ENCODE data around the gene IRF2BP1.
"Not testable (repeated sequence)": the region's sequence is repeated elsewhere in the genome, so short reads cannot be mapped to it uniquely, and the experiment has no call there.

Gene IRF2BP1

GRCh38 chr19:45881082-45881908, 4.6 kb downstream of the IRF2BP1 start:
- DNase-seq (ENCODE audit: low read depth in 2 of 2), result no peak

- no peak for DNase-seq (ENCODE audit: low read depth in 2 of 2)
These were observed 6.0 kb downstream of the IRF2BP1 start for GRCh38 chr19:45879971-45880370.

GRCh38 chr19:45879055-45879454, 6.9 kb downstream of the IRF2BP1 start:
- DNase-seq (ENCODE audit: low read depth in 2 of 2), result no peak

- DNase-seq (ENCODE audit: low read depth in 2 of 2), result no peak
These were observed 7.7 kb downstream of the IRF2BP1 start for GRCh38 chr19:45878043-45878794.

GRCh38 chr19:45876411-45877197, 9.3 kb downstream of the IRF2BP1 start:
- DNase-seq (ENCODE audit: low read depth in 2 of 2), result no peak

GRCh38 chr19:45876161-45876410, 9.9 kb downstream of the IRF2BP1 start:
- no peak for DNase-seq (ENCODE audit: low read depth in 2 of 2)

GRCh38 chr19:45874620-45874966, 11.3 kb downstream of the IRF2BP1 start:
- no peak for DNase-seq (ENCODE audit: low read depth in 2 of 2)

- no peak for DNase-seq (ENCODE audit: low read depth in 2 of 2)
These were observed 12.6 kb downstream of the IRF2BP1 start for GRCh38 chr19:45873219-45873772.

- DNase-seq (ENCODE audit: low read depth in 2 of 2), result no peak
These were observed 13.6 kb downstream of the IRF2BP1 start for GRCh38 chr19:45872095-45872919.

- no peak for DNase-seq (ENCODE audit: low read depth in 2 of 2)
These were observed 15.1 kb downstream of the IRF2BP1 start for GRCh38 chr19:45870798-45871197.

GRCh38 chr19:45867241-45867640, 18.7 kb downstream of the IRF2BP1 start:
- not testable (repeated sequence) for DNase-seq (ENCODE audit: low read depth in 2 of 2)

- DNase-seq (ENCODE audit: low read depth in 2 of 2), result no peak
These were observed 19.4 kb downstream of the IRF2BP1 start for GRCh38 chr19:45866400-45867176.

GRCh38 chr19:45865269-45865948, 20.5 kb downstream of the IRF2BP1 start:
- no peak for DNase-seq (ENCODE audit: low read depth in 2 of 2)

- no peak for DNase-seq (ENCODE audit: low read depth in 2 of 2)
These were observed 21.3 kb downstream of the IRF2BP1 start for GRCh38 chr19:45864629-45865082.

- DNase-seq (ENCODE audit: low read depth in 2 of 2), result no peak
These were observed 21.9 kb downstream of the IRF2BP1 start, which contains the start of gene FOXA3 for GRCh38 chr19:45863840-45864628. Gene FOXA3 (plus strand): TSS chr19:45864326. CDS start chr19:45864457, 131 bp downstream.

GRCh38 chr19:45863335-45863839, 22.6 kb downstream of the IRF2BP1 start:
- no peak for DNase-seq (ENCODE audit: low read depth in 2 of 2)

- DNase-seq (ENCODE audit: low read depth in 2 of 2), result peak; percentile 96 to 98
These were observed 23.2 kb downstream of the IRF2BP1 start, which contains the start of gene SYMPK for GRCh38 chr19:45862564-45863334. Gene SYMPK (minus strand): TSS chr19:45863147. CDS start chr19:45854495, 8,652 bp downstream.

- no peak for DNase-seq (ENCODE audit: low read depth in 2 of 2)
These were observed 23.7 kb downstream of the IRF2BP1 start for GRCh38 chr19:45862271-45862563.
